Fibroblast of peridontal ligament (primary cell): ENCODE data around the gene PACRG.
A peak's percentile ranks its signal among the peaks of the same experiment; 100 is the strongest.

Experiments
- DNase-seq: peaks from one replicate; pipeline ENCODE4 v3.0.0-alpha.2; 2010; ENCODE audit errors: extremely low read depth

PACRG gene

GRCh38 chr6:163085426-163085825 lies 357.7 kb downstream of the PACRG start:
- no peak for DNase-seq

- DNase-seq = peak; percentile 2
These were observed 358.3 kb downstream of the PACRG start for GRCh38 chr6:163085861-163086623.

GRCh38 chr6:163086624-163086920 lies 358.8 kb downstream of the PACRG start:
- DNase-seq = no peak

GRCh38 chr6:163087981-163088380 lies 360.2 kb downstream of the PACRG start:
- DNase-seq = no peak

GRCh38 chr6:163092876-163093275 lies 365.1 kb downstream of the PACRG start:
- no peak for DNase-seq

GRCh38 chr6:163094881-163095280 lies 367.1 kb downstream of the PACRG start:
- no peak for DNase-seq

- no peak for DNase-seq
These were observed 367.6 kb downstream of the PACRG start for GRCh38 chr6:163095401-163095800.

GRCh38 chr6:163098827-163099479 lies 371.2 kb downstream of the PACRG start:
- no peak for DNase-seq

- DNase-seq = no peak
These were observed 371.9 kb downstream of the PACRG start for GRCh38 chr6:163099621-163100171.

- DNase-seq = no peak
These were observed 372.5 kb downstream of the PACRG start for GRCh38 chr6:163100259-163100658.

GRCh38 chr6:163113358-163113962 lies 385.7 kb downstream of the PACRG start:
- DNase-seq = no peak

GRCh38 chr6:163118941-163119340 lies 391.2 kb downstream of the PACRG start:
- no peak for DNase-seq

GRCh38 chr6:163120223-163120622 lies 392.4 kb downstream of the PACRG start:
- no peak for DNase-seq

- no peak for DNase-seq
These were observed 393.5 kb downstream of the PACRG start for GRCh38 chr6:163121270-163121669.

GRCh38 chr6:163122365-163122764 lies 394.6 kb downstream of the PACRG start:
- no peak for DNase-seq

- no peak for DNase-seq
These were observed 395.3 kb downstream of the PACRG start for GRCh38 chr6:163123098-163123497.

- DNase-seq = no peak
These were observed 399.0 kb downstream of the PACRG start for GRCh38 chr6:163126741-163127140.

- no peak for DNase-seq
These were observed 399.8 kb downstream of the PACRG start for GRCh38 chr6:163127587-163127986.

- no peak for DNase-seq
These were observed 400.6 kb downstream of the PACRG start for GRCh38 chr6:163128324-163128723.

- no peak for DNase-seq
These were observed 404.4 kb downstream of the PACRG start for GRCh38 chr6:163132050-163132750.

GRCh38 chr6:163133017-163133416 lies 405.2 kb downstream of the PACRG start:
- no peak for DNase-seq

- no peak for DNase-seq
These were observed 405.9 kb downstream of the PACRG start for GRCh38 chr6:163133691-163134090.
